Neural progenitor cell (in vitro differentiated cells): ENCODE results near the gene TRPM1.

Experiments
- CTCF ChIP-seq: fragments of 200-600 bp; sonication (generic); IDR thresholded peaks from 2 replicates; pipeline ENCODE4 v1.5.1; 2017; ENCODE audit warnings: antibody characterized with exemption, mild to moderate bottlenecking
- EZH2 ChIP-seq: fragments of 200-600 bp; sonication (generic); IDR thresholded peaks from 2 replicates; pipeline ENCODE4 v1.6.1; 2017; ENCODE audit warnings: antibody characterized with exemption, mild to moderate bottlenecking, moderate library complexity
- EZH2phosphoT487 ChIP-seq: fragments of 200-600 bp; sonication (generic); IDR thresholded peaks from 2 replicates; pipeline ENCODE4 v1.6.1; 2017; ENCODE audit warnings: antibody characterized with exemption

GRCh38 chr15:30999729-31000128, 101.8 kb downstream of the TRPM1 start:
- TF ChIP-seq CTCF (no peak), EZH2 (no peak), EZH2phosphoT487 (no peak)
